Thyroid gland (tissue), 4 donors: Measurements from ENCODE around the gene TBC1D2B.

Experiments used
- CTCF ChIP-seq, 6 experiments: fragments of 200-600 bp in 3 of 6; fragments of 450-650 bp in 3 of 6; sonication (generic) in 3 of 6; IDR thresholded peaks; one replicate each; pipeline ENCODE4 v1.5.1; 2016 to 2019; ENCODE audit warnings: antibody characterized with exemption in 6 of 6, mild to moderate bottlenecking in 2 of 6, inconsistent platforms in 1 of 6, moderate library complexity in 1 of 6
- POLR2A ChIP-seq, 2 donors: fragments of 450-650 bp; IDR thresholded peaks; one replicate each; pipeline ENCODE4 v1.6.1; 2017; ENCODE audit warnings: antibody characterized with exemption in 2 of 2, mild to moderate bottlenecking in 2 of 2, moderate library complexity in 1 of 2

GRCh38 chr15:78021761-78022160, 55.8 kb downstream of the TBC1D2B start:
- TF ChIP-seq CTCF (IDR thresholded peaks at IDR 0.05) = no peak
- no peak for TF ChIP-seq POLR2A (IDR thresholded peaks at IDR 0.05)
